ENCODE measurements around the gene TMEM225B. TPM values are rescaled to one million over a fixed set of nuclear protein-coding genes. Genes with fewer than 3 reads are reported as not detected.

The TMEM225B gene
- polyA plus RNA-seq, 3 donors from 2014 or later: 1.3 to 6.5 (median 2.8) TPM

GRCh38 chr7:99594948-99595745 lies 2.9 kb upstream of the TMEM225B start:
- Mint-ChIP-seq H3K36me3 (no peaks in the 10 kb centered on the region), H3K27ac (no peak overlapping the region), H3K9me3 (no peaks in the 10 kb centered on the region), H3K4me1 (no peaks in the 10 kb centered on the region), H3K4me3 (no peak overlapping the region), H3K27me3 (ENCODE audit: low read depth in 3 of 3) (peaks cover 0 to 3% (median 0%) of the 10 kb centered on the region in 3 donors)
- DNase-seq: no peak

- Mint-ChIP-seq H3K36me3 (no peaks in the 10 kb centered on the region), H3K4me1 (no peaks in the 10 kb centered on the region), H3K27me3 (ENCODE audit: low read depth in 3 of 3) (peaks cover 0 to 3% (median 0%) of the 10 kb centered on the region in 3 donors), H3K4me3 (no peak overlapping the region), H3K27ac (no peak overlapping the region), H3K9me3 (no peaks in the 10 kb centered on the region)
- no peak for DNase-seq
Measured at GRCh38 chr7:99596408-99596955, 1.6 kb upstream of the TMEM225B start.

GRCh38 chr7:99599836-99600235 lies 1.8 kb downstream of the TMEM225B start:
- Mint-ChIP-seq H3K4me1 (no peaks in the 10 kb centered on the region), H3K36me3 (no peaks in the 10 kb centered on the region), H3K4me3 (no peak overlapping the region), H3K9me3 (no peaks in the 10 kb centered on the region), H3K27ac (no peak overlapping the region), H3K27me3 (ENCODE audit: low read depth in 3 of 3) (peaks cover 0 to 3% (median 0%) of the 10 kb centered on the region in 3 donors)
- no peak for DNase-seq

GRCh38 chr7:99601656-99602310 lies 3.7 kb downstream of the TMEM225B start:
- no peaks in the 10 kb centered on the region for H3K36me3 Mint-ChIP-seq
- no peaks in the 10 kb centered on the region for H3K4me1 Mint-ChIP-seq
- no peak overlapping the region for H3K4me3 Mint-ChIP-seq
- no peak overlapping the region for H3K27ac Mint-ChIP-seq
- H3K27me3 Mint-ChIP-seq (ENCODE audit: low read depth in 3 of 3): peaks cover 0 to 4% (median 0%) of the 10 kb centered on the region in 3 donors
- H3K9me3 Mint-ChIP-seq: no peaks in the 10 kb centered on the region
- DNase-seq: no peak

GRCh38 chr7:99605527-99605926 lies 7.5 kb downstream of the TMEM225B start:
- H3K27ac Mint-ChIP-seq: no peak overlapping the region
- peaks cover 0 to 1% (median 0%) of the 10 kb centered on the region in 6 donors for H3K9me3 Mint-ChIP-seq
- peaks cover 0 to 1% (median 0%) of the 10 kb centered on the region in 3 donors for H3K27me3 Mint-ChIP-seq (ENCODE audit: low read depth in 3 of 3)
- H3K4me1 Mint-ChIP-seq: no peaks in the 10 kb centered on the region
- DNase-seq: no peak
- H3K4me3 Mint-ChIP-seq: no peak overlapping the region
- H3K36me3 Mint-ChIP-seq: no peaks in the 10 kb centered on the region

- Mint-ChIP-seq H3K27ac (no peak overlapping the region), H3K36me3 (no peaks in the 10 kb centered on the region), H3K9me3 (peaks cover 0 to 1% (median 0%) of the 10 kb centered on the region in 6 donors), H3K27me3 (ENCODE audit: low read depth in 3 of 3) (peaks cover 0 to 1% (median 0%) of the 10 kb centered on the region in 3 donors), H3K4me1 (no peaks in the 10 kb centered on the region), H3K4me3 (no peak overlapping the region)
- DNase-seq: no peak
Measured at GRCh38 chr7:99606531-99606930, 8.5 kb downstream of the TMEM225B start.

GRCh38 chr7:99607548-99607947 lies 9.5 kb downstream of the TMEM225B start:
- Mint-ChIP-seq H3K27me3 (ENCODE audit: low read depth in 3 of 3) (peaks cover 0 to 1% (median 0%) of the 10 kb centered on the region in 3 donors), H3K4me3 (no peak overlapping the region)

GRCh38 chr7:99614495-99614894 lies 16.4 kb downstream of the TMEM225B start:
- H3K27ac Mint-ChIP-seq: no peak overlapping the region

More at GRCh38 chr7:99607548-99607947, 9.5 kb downstream of the TMEM225B start:
- H3K9me3 Mint-ChIP-seq: peaks cover 0 to 1% (median 0%) of the 10 kb centered on the region in 6 donors
- H3K36me3 Mint-ChIP-seq: no peaks in the 10 kb centered on the region
- no peak for DNase-seq
- no peak overlapping the region for H3K27ac Mint-ChIP-seq
- no peaks in the 10 kb centered on the region for H3K4me1 Mint-ChIP-seq

GRCh38 chr7:99615989-99616358 lies 17.9 kb downstream of the TMEM225B start:
- DNase-seq: no peak
- Mint-ChIP-seq H3K4me1 (peaks cover 33 to 44% of the 10 kb centered on the region in 2 donors), H3K27me3 (ENCODE audit: low read depth in 3 of 3) (peaks cover 3 to 9% (median 6%) of the 10 kb centered on the region in 3 donors), H3K4me3 (peak overlapping the region; percentile 98), H3K36me3 (peaks cover 10 to 18% (median 13%) of the 10 kb centered on the region in 3 donors), H3K27ac (peak overlapping the region; percentile 94 to 99 (median 97)), H3K9me3 (no peaks in the 10 kb centered on the region)

More at GRCh38 chr7:99614495-99614894, 16.4 kb downstream of the TMEM225B start:
- peak overlapping the region in 2 of 5 donors; percentile 6 to 55 for H3K4me3 Mint-ChIP-seq
- H3K27me3 Mint-ChIP-seq (ENCODE audit: low read depth in 3 of 3): peaks cover 3 to 9% (median 6%) of the 10 kb centered on the region in 3 donors
- peaks cover 33 to 41% of the 10 kb centered on the region in 2 donors for H3K4me1 Mint-ChIP-seq
- DNase-seq: no peak
- no peaks in the 10 kb centered on the region for H3K9me3 Mint-ChIP-seq
- peaks cover 7% of the 10 kb centered on the region in 3 donors for H3K36me3 Mint-ChIP-seq

GRCh38 chr7:99616359-99617191 lies 18.5 kb downstream of the TMEM225B start, which contains the start of gene ZSCAN25:
TSS of gene ZSCAN25 (plus strand) at chr7:99616946. CDS start at chr7:99619607, 2,661 bp downstream.
- Mint-ChIP-seq H3K36me3 (peaks cover 13 to 24% (median 18%) of the 10 kb centered on the region in 3 donors), H3K4me1 (peaks cover 33 to 44% of the 10 kb centered on the region in 2 donors), H3K9me3 (no peaks in the 10 kb centered on the region), H3K27ac (peak within 1 kb of the TSS; percentile 94 to 99 (median 97)), H3K27me3 (ENCODE audit: low read depth in 3 of 3) (peaks cover 3 to 9% (median 6%) of the 10 kb centered on the region in 3 donors), H3K4me3 (peak within 1 kb of the TSS; percentile 98)
- DNase-seq: peak; percentile 86 to 88 (median 88)

- H3K9me3 Mint-ChIP-seq: no peaks in the 10 kb centered on the region
- H3K27ac Mint-ChIP-seq: peak overlapping the region; percentile 94 to 99 (median 97)
- peaks cover 13 to 28% (median 22%) of the 10 kb centered on the region in 3 donors for H3K36me3 Mint-ChIP-seq
- H3K4me1 Mint-ChIP-seq: peaks cover 36 to 44% of the 10 kb centered on the region in 2 donors
- H3K27me3 Mint-ChIP-seq (ENCODE audit: low read depth in 3 of 3): peaks cover 3 to 9% (median 6%) of the 10 kb centered on the region in 3 donors
- peak overlapping the region; percentile 98 for H3K4me3 Mint-ChIP-seq
- no peak for DNase-seq
Measured at GRCh38 chr7:99617192-99617781, 19.2 kb downstream of the TMEM225B start.

GRCh38 chr7:99618726-99619125 lies 20.7 kb downstream of the TMEM225B start:
- peaks cover 47 to 52% of the 10 kb centered on the region in 2 donors for H3K4me1 Mint-ChIP-seq
- peaks cover 3 to 9% (median 6%) of the 10 kb centered on the region in 3 donors for H3K27me3 Mint-ChIP-seq (ENCODE audit: low read depth in 3 of 3)
- H3K9me3 Mint-ChIP-seq: no peaks in the 10 kb centered on the region
- H3K4me3 Mint-ChIP-seq: peak overlapping the region; percentile 31 to 98 (median 98)
- H3K27ac Mint-ChIP-seq: peak overlapping the region in 5 of 6 donors; percentile 41 to 99 (median 94)
- no peak for DNase-seq
- peaks cover 21 to 39% (median 26%) of the 10 kb centered on the region in 3 donors for H3K36me3 Mint-ChIP-seq
